DOHH2 (cell line): ENCODE data around the gene ARID3A.

Experiments
- H3F3A ChIP-seq: fragments of 200-600 bp; sonication (generic), shearing (Covaris generic); 2 replicates; pipeline ENCODE4 v1.6.0; 2016; ENCODE audit warnings: antibody characterized with exemption, mild to moderate bottlenecking; ENCODE audit not compliant: control insufficient read depth, insufficient read depth
- H3K27ac ChIP-seq: fragments of 200-600 bp; sonication (generic); 2 replicates; pipeline ENCODE4 v1.5.1; 2014; ENCODE audit warnings: low read depth, mild to moderate bottlenecking, low read length, moderate library complexity
- H3K27me3 ChIP-seq: fragments of 200-600 bp; sonication (generic); 2 replicates; pipeline ENCODE4 v1.6.1; 2014; ENCODE audit warnings: mild to moderate bottlenecking, low read length, mixed read lengths; ENCODE audit not compliant: control insufficient read depth
- H3K36me3 ChIP-seq: fragments of 200-600 bp; sonication (generic); 2 replicates; pipeline ENCODE4 v1.6.1; 2014; ENCODE audit warnings: mild to moderate bottlenecking, low read length, moderate library complexity, mixed read lengths; ENCODE audit not compliant: control insufficient read depth
- H3K4me1 ChIP-seq: fragments of 200-600 bp; sonication (generic); 2 replicates; pipeline ENCODE4 v1.6.1; 2014; ENCODE audit warnings: mild to moderate bottlenecking, low read length, mixed read lengths; ENCODE audit not compliant: control insufficient read depth
- H3K4me2 ChIP-seq: fragments of 200-600 bp; sonication (generic); 2 replicates; pipeline ENCODE4 v1.6.0; 2014; ENCODE audit warnings: mild to moderate bottlenecking, low read length, moderate library complexity
- H3K4me3 ChIP-seq: fragments of 200-600 bp; sonication (generic); 2 replicates; pipeline ENCODE4 v1.5.1; 2014; ENCODE audit warnings: mild to moderate bottlenecking, low read length, mixed read lengths
- H3K79me2 ChIP-seq: fragments of 200-600 bp; sonication (generic); 2 replicates; pipeline ENCODE4 v1.6.1; 2014; ENCODE audit warnings: mild to moderate bottlenecking, low read length, mixed read lengths; ENCODE audit not compliant: control insufficient read depth
- H3K9me2 ChIP-seq: fragments of 200-600 bp; sonication (generic); replicated peaks from 2 replicates; pipeline ENCODE4 v1.6.1; 2014; ENCODE audit warnings: mild to moderate bottlenecking, low read length, mixed read lengths; ENCODE audit not compliant: control insufficient read depth
- H3K9me3 ChIP-seq: fragments of 200-600 bp; sonication (generic); 2 replicates; pipeline ENCODE4 v1.6.1; 2014; ENCODE audit warnings: antibody characterized with exemption, low read length, mixed read lengths; ENCODE audit not compliant: control insufficient read depth, insufficient read depth
- H4K20me1 ChIP-seq: fragments of 200-600 bp; sonication (generic); 2 replicates; pipeline ENCODE4 v1.6.0; 2014; ENCODE audit warnings: low read depth, mild to moderate bottlenecking, antibody characterized with exemption, low read length, moderate library complexity; ENCODE audit not compliant: control insufficient read depth, insufficient read depth
- CTCF ChIP-seq: fragments of 200-600 bp; sonication (generic); IDR thresholded peaks from one replicate; pipeline ENCODE4 v1.5.1; 2014; ENCODE audit warnings: antibody characterized with exemption, mild to moderate bottlenecking, low read depth, low read length; ENCODE audit not compliant: poor library complexity, severe bottlenecking
- EZH2phosphoT487 ChIP-seq: fragments of 200-600 bp; sonication (generic); IDR thresholded peaks from 2 replicates; pipeline ENCODE4 v1.6.1; 2017; ENCODE audit warnings: borderline replicate concordance, mild to moderate bottlenecking, antibody characterized with exemption, low read length, moderate library complexity, mixed read lengths

The ARID3A gene

GRCh38 chr19:993361-993830 lies 67.6 kb downstream of the ARID3A start:
- Histone ChIP-seq H3K4me2 (no peak overlapping the region), H3K36me3 (peaks cover 42% of the 10 kb centered on the region), H3K27me3 (peaks cover 23% of the 10 kb centered on the region), H3K9me2 (no peaks in the 10 kb centered on the region), H3F3A (peaks cover 3% of the 10 kb centered on the region; the same call in 1 of the 2 replicates), H4K20me1 (no peaks in the 10 kb centered on the region), H3K79me2 (no peaks in the 10 kb centered on the region), H3K27ac (no peak overlapping the region), H3K4me1 (peaks cover 5% of the 10 kb centered on the region), H3K9me3 (peaks cover 4% of the 10 kb centered on the region; the same call in 1 of the 2 replicates), H3K4me3 (no peak overlapping the region)
- TF ChIP-seq CTCF, result no peak
- TF ChIP-seq EZH2phosphoT487, result no peak

- peaks cover 3% of the 10 kb centered on the region; the same call in 1 of the 2 replicates for H3F3A ChIP-seq
These were observed 68.1 kb downstream of the ARID3A start for GRCh38 chr19:993831-994393.

GRCh38 chr19:994516-994915 lies 68.7 kb downstream of the ARID3A start:
- Histone ChIP-seq H3K4me1 (peaks cover 5% of the 10 kb centered on the region), H4K20me1 (no peaks in the 10 kb centered on the region), H3K36me3 (peaks cover 33% of the 10 kb centered on the region), H3K9me2 (no peaks in the 10 kb centered on the region), H3K27me3 (peaks cover 34% of the 10 kb centered on the region), H3K4me3 (no peak overlapping the region), H3F3A (peaks cover 3% of the 10 kb centered on the region; the same call in 1 of the 2 replicates), H3K4me2 (no peak overlapping the region), H3K27ac (no peak overlapping the region), H3K9me3 (peaks cover 4% of the 10 kb centered on the region; the same call in 1 of the 2 replicates), H3K79me2 (no peaks in the 10 kb centered on the region)
- TF ChIP-seq CTCF (no peak), EZH2phosphoT487 (no peak)

More at GRCh38 chr19:993831-994393, 68.1 kb downstream of the ARID3A start:
- H3K27ac ChIP-seq, result no peak overlapping the region
- H3K4me2 ChIP-seq, result no peak overlapping the region
- peaks cover 4% of the 10 kb centered on the region; the same call in 1 of the 2 replicates for H3K9me3 ChIP-seq
- peaks cover 37% of the 10 kb centered on the region for H3K36me3 ChIP-seq
- no peaks in the 10 kb centered on the region for H3K9me2 ChIP-seq
- H3K4me3 ChIP-seq, result no peak overlapping the region
- no peaks in the 10 kb centered on the region for H4K20me1 ChIP-seq
- no peaks in the 10 kb centered on the region for H3K79me2 ChIP-seq
- TF ChIP-seq EZH2phosphoT487 (no peak), CTCF (no peak)
- peaks cover 28% of the 10 kb centered on the region for H3K27me3 ChIP-seq
- H3K4me1 ChIP-seq, result peaks cover 5% of the 10 kb centered on the region
